Neuron (in vitro differentiated cells): Measurements from ENCODE around the gene PIGQ.
A peak's percentile ranks its signal among the peaks of the same experiment; 100 is the strongest.

ENCODE experiments used
- H2AFZ ChIP-seq: one replicate; pipeline ENCODE4 v1.6.1; 2013; ENCODE audit warnings: low read depth, mild to moderate bottlenecking, inconsistent platforms, low read length, moderate library complexity
- H3K27me3 ChIP-seq: one replicate; pipeline ENCODE4 v1.6.1; 2013; ENCODE audit warnings: low read length; ENCODE audit not compliant: insufficient read depth
- H3K36me3 ChIP-seq: one replicate; pipeline ENCODE4 v1.6.1; 2013; ENCODE audit warnings: low read length; ENCODE audit not compliant: insufficient read depth
- H3K4me1 ChIP-seq: one replicate; pipeline ENCODE4 v1.6.1; 2013; ENCODE audit warnings: low read length; ENCODE audit not compliant: insufficient read depth
- H3K4me3 ChIP-seq: 2 replicates; pipeline ENCODE4 v1.5.1; 2013; ENCODE audit warnings: mild to moderate bottlenecking, low read length, moderate library complexity
- H3K9me3 ChIP-seq: one replicate; pipeline ENCODE4 v1.6.1; 2013; ENCODE audit warnings: low read length

PIGQ gene

GRCh38 chr16:625117-625976 is 55.6 kb downstream of the PIGQ start:
- Histone ChIP-seq H3K4me3 (no peak overlapping the region), H3K4me1 (peaks cover 22% of the 10 kb centered on the region), H3K27me3 (no peaks in the 10 kb centered on the region), H2AFZ (no peak overlapping the region), H3K9me3 (no peaks in the 10 kb centered on the region), H3K36me3 (peaks cover 23% of the 10 kb centered on the region)

GRCh38 chr16:625977-626765 is 56.4 kb downstream of the PIGQ start:
- Histone ChIP-seq H2AFZ (no peak overlapping the region), H3K9me3 (no peaks in the 10 kb centered on the region), H3K27me3 (no peaks in the 10 kb centered on the region), H3K4me1 (peaks cover 30% of the 10 kb centered on the region), H3K4me3 (no peak overlapping the region), H3K36me3 (peaks cover 23% of the 10 kb centered on the region)

GRCh38 chr16:626787-627453 is 57.2 kb downstream of the PIGQ start:
- no peaks in the 10 kb centered on the region for H3K27me3 ChIP-seq
- H2AFZ ChIP-seq = no peak overlapping the region
- peaks cover 23% of the 10 kb centered on the region for H3K36me3 ChIP-seq
- H3K4me3 ChIP-seq = no peak overlapping the region
- peaks cover 32% of the 10 kb centered on the region for H3K4me1 ChIP-seq
- H3K9me3 ChIP-seq = no peaks in the 10 kb centered on the region

GRCh38 chr16:627454-628239 is 57.9 kb downstream of the PIGQ start:
- Histone ChIP-seq H2AFZ (no peak overlapping the region), H3K4me1 (peaks cover 35% of the 10 kb centered on the region), H3K27me3 (no peaks in the 10 kb centered on the region), H3K4me3 (no peak overlapping the region), H3K36me3 (peaks cover 25% of the 10 kb centered on the region), H3K9me3 (no peaks in the 10 kb centered on the region)

DNA sequence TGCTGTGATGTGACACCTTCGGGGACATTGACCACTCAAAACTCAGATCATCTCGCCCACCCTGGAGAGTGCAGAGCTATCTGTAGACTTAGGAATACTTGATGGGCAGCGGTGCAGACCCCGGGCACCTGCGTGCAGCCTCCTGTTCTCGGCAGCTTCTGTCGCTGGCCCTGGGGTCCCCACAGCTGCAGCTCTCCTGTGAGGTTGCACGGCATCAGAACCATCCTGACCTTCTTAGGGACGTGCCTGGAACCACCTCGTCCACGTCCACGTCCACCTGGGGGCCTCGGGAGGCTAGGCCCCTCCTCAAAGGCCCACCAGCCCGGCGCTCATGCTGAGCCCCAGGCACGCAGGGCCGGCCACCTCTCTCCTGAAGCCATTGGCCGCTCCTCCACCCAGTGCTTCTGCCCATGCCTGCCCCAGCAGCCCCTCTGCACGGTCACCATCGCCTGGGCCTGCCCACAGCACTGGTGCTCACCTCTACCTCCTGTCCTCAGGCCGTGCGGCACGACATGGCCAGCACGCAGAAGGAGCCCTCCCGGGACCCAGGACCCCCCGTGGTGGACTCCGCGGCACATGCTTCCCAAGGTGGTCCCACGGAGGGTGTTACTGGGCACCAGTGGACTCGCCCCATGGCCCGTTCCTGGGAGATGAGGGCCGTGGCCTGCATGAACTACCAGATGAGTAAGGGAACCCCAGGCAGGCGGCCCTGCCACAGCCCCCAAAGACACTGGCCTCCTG is 58.7 kb downstream of the PIGQ start:
- Histone ChIP-seq H2AFZ (no peak overlapping the region), H3K36me3 (peaks cover 30% of the 10 kb centered on the region), H3K4me3 (no peak overlapping the region), H3K4me1 (peaks cover 35% of the 10 kb centered on the region), H3K27me3 (no peaks in the 10 kb centered on the region), H3K9me3 (no peaks in the 10 kb centered on the region)

- Histone ChIP-seq H3K4me1 (peaks cover 38% of the 10 kb centered on the region), H3K36me3 (peaks cover 38% of the 10 kb centered on the region), H3K9me3 (no peaks in the 10 kb centered on the region), H3K27me3 (no peaks in the 10 kb centered on the region), H3K4me3 (no peak overlapping the region), H2AFZ (no peak overlapping the region)
Observed at GRCh38 chr16:629185-629832, 59.5 kb downstream of the PIGQ start.

DNA sequence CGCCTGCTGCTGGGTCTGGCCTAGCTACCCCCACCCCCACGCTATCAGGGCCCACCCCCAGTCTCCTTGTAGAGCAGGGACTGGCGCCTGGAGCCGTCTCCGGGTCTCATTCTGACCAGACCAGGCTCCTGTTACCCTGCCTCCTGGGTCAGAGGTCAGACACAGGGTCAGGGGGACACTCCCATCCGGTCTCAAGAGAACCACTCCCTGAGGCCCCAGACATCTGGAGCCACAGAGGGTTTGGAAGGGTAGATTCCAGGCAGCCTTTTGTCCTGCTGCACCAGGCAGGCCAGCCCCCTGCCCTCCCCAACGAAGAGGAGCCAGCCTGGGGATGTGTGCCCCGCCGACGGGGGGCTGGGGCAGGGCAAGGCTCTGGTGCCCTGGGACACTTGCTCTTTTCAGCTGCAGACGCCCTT is 60.1 kb downstream of the PIGQ start:
- peak overlapping the region; percentile 29 for H3K4me3 ChIP-seq
- peaks cover 40% of the 10 kb centered on the region for H3K36me3 ChIP-seq
- H2AFZ ChIP-seq = no peak overlapping the region
- H3K27me3 ChIP-seq = no peaks in the 10 kb centered on the region
- H3K9me3 ChIP-seq = no peaks in the 10 kb centered on the region
- peaks cover 39% of the 10 kb centered on the region for H3K4me1 ChIP-seq

DNA sequence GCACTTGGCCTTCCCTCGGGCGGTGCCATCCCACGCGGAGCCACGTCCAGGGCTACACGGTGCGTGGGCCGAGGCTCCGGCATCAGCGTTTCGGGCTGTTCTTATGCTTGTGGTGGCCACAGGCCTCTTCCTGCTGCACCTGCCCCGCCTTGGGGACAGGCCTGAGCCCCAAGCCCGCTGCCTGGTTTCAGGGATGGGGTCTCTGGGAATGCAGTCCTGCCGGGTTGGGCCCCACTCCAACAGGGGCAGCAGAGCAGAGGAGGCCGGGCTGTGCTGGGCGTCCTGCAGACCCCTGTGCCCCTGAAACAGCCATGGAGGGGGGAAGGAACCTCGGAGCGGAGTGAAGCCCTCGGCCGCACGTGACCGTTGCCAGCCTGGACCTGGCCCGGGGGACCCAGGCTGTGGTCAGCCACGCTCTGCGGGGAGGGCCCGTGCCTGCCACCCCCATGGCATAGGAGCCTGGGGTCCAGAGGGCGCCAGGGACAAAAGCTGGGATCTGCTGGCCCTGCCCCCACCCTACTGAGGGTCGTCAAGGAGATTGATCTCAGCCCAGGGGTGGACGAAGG is 60.6 kb downstream of the PIGQ start:
- Histone ChIP-seq H3K4me3 (peak overlapping the region; percentile 29), H3K4me1 (peaks cover 43% of the 10 kb centered on the region), H3K9me3 (no peaks in the 10 kb centered on the region), H3K36me3 (peaks cover 40% of the 10 kb centered on the region), H2AFZ (no peak overlapping the region), H3K27me3 (no peaks in the 10 kb centered on the region)

- Histone ChIP-seq H3K36me3 (peaks cover 36% of the 10 kb centered on the region), H3K9me3 (no peaks in the 10 kb centered on the region), H3K4me3 (peak within 1 kb of the TSS; percentile 29), H2AFZ (no peak within 1 kb of the TSS), H3K27me3 (no peaks in the 10 kb centered on the region), H3K4me1 (peaks cover 47% of the 10 kb centered on the region)
Observed at GRCh38 chr16:630815-631405, 61.1 kb downstream of the PIGQ start, which contains the start of gene WFIKKN1. Gene WFIKKN1, plus strand, starts transcription at chr16:630985. Its CDS starts 269 bp downstream, at chr16:631254.

DNA sequence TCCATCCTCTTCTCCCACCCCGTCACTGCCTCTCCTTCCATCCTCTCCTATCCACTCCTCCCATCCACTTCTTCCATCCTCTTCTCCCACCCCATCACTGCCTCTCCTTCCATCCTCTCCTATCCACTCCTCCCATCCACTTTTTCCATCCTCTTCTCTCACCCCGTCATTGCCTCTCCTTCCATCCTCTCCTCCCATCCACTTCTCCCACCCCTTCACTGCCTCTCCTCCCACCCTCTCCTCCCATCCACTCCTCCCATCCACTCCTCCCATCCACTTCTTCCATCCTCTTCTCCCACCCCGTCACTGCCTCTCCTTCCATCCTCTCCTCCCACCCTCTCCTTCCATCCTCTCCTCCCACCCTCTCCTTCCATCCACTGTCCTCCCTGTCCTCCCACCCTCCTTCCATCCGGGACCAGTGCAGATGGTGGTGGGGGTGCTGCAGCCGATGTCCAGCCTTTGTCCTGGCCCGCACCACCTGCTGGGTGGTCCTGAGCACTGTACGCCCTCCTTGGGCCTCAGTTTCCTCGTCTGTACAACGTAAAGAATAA is 62.1 kb downstream of the PIGQ start:
- Histone ChIP-seq H3K4me1 (peaks cover 47% of the 10 kb centered on the region), H3K4me3 (no peak overlapping the region), H3K36me3 (peaks cover 30% of the 10 kb centered on the region), H3K27me3 (no peaks in the 10 kb centered on the region), H3K9me3 (no peaks in the 10 kb centered on the region), H2AFZ (no peak overlapping the region)
